Measurements from ENCODE around the gene PCNX2. TPM values are rescaled to one million over a fixed set of nuclear protein-coding genes. Genes with fewer than 3 reads are reported as not detected.
A peak's percentile ranks its signal among the peaks of the same experiment; 100 is the strongest.

PCNX2 gene
- total and polyA plus RNA-seq, 11 donors, result 0.27 to 5.3 (median 1.9) TPM

DNA sequence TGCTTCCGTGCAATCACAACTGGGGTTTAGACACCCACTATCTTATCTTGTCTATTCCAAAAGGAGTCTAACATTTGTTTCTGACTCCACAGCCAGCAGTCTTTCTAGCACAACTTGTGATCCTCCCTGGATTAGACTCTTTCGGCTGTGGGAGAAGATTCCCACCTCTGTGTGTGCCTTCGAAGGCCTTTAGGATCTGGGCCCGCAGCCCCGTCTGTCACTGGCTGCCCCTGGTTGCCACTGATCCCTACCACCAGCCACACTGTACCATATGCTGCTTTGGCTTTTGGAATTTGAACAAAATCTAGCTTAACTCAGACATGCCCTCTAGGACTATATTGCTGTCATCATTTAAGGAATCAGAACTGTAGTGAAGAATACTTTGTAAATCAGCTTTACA is 327.1 kb downstream of the PCNX2 start:
- WGBS, 4 donors, result 70 to 87% (median 76%) methylated on average over 5 of the region's 5 CpGs

DNA sequence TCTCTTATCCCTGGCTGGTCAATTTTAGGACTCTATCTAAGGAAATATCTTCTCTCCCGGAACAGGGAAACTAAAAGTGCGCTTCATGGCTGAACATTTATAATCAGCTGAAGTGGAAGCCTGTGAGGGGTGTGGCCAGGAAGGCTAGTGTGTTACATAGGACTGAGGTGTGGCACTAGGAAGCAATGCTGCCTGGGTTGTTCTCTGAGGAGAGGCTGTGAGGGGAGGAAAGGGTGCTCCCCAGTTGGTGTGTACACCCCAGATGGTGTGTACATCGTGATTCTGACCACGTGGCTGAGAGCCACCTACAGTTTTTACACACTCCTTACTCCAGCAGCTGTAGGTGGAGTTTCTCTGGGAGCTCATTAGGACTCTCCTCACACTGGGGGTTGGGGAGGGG is 328.9 kb downstream of the PCNX2 start:
- peak overlapping the region in 2 of 12 donors; percentile 13 to 18 for H3K27ac ChIP-seq
- H3K4me1 ChIP-seq, result peaks cover 0 to 71% (median 36%) of the 10 kb centered on the region in 12 donors
- DNase-seq (no peak), ATAC-seq (peak in 3 of 4 donors; percentile 21 to 47 (median 23))
- no peak overlapping the region for H3K4me3 ChIP-seq
- WGBS, 4 donors, result 56 to 65% (median 58%) methylated on average over 4 of the region's 4 CpGs
- H3K27me3 ChIP-seq, result no peaks in the 10 kb centered on the region
- TF ChIP-seq, protein P1, sequence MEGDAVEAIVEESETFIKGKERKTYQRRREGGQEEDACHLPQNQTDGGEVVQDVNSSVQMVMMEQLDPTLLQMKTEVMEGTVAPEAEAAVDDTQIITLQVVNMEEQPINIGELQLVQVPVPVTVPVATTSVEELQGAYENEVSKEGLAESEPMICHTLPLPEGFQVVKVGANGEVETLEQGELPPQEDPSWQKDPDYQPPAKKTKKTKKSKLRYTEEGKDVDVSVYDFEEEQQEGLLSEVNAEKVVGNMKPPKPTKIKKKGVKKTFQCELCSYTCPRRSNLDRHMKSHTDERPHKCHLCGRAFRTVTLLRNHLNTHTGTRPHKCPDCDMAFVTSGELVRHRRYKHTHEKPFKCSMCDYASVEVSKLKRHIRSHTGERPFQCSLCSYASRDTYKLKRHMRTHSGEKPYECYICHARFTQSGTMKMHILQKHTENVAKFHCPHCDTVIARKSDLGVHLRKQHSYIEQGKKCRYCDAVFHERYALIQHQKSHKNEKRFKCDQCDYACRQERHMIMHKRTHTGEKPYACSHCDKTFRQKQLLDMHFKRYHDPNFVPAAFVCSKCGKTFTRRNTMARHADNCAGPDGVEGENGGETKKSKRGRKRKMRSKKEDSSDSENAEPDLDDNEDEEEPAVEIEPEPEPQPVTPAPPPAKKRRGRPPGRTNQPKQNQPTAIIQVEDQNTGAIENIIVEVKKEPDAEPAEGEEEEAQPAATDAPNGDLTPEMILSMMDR (IDR thresholded peaks at IDR 0.05), result no peak
- no peak for TF ChIP-seq POLR2A (IDR thresholded peaks at IDR 0.05)
- peaks cover 0 to 39% (median 32%) of the 10 kb centered on the region in 9 donors for H3K36me3 ChIP-seq
- no peaks in the 10 kb centered on the region for H3K9me3 ChIP-seq
- intact Hi-C loops (cut with DNase I), result loop anchor here in 4 of 10 donors (5.0 to 10.0 kb wide), 3 partner anchors 162 to 332 kb away; partner anchors contain the start of genes SIPA1L2 (in 2 of the 4) and MAP10 (in 1 of the 4)

More for the DNA sequence above, 327.1 kb downstream of the PCNX2 start:
- TF ChIP-seq, protein P1 (IDR thresholded peaks at IDR 0.05), result no peak
- TF ChIP-seq POLR2A (IDR thresholded peaks at IDR 0.05), result no peak
- ATAC-seq (no peak), DNase-seq (no peak)
- no peaks in the 10 kb centered on the region for H3K27me3 ChIP-seq
- intact Hi-C loops (cut with DNase I), result loop anchor here in 4 of 10 donors (5.0 to 10.0 kb wide), 3 partner anchors 164 to 334 kb away; partner anchors contain the start of genes SIPA1L2 (in 2 of the 4) and MAP10 (in 1 of the 4)
- H3K4me3 ChIP-seq, result no peak overlapping the region
- no peak overlapping the region for H3K27ac ChIP-seq
- peaks cover 0 to 6% (median 0%) of the 10 kb centered on the region in 12 donors for H3K9me3 ChIP-seq
- H3K4me1 ChIP-seq, result peaks cover 0 to 53% (median 24%) of the 10 kb centered on the region in 12 donors
- H3K36me3 ChIP-seq, result peaks cover 0 to 53% (median 47%) of the 10 kb centered on the region in 9 donors

DNA sequence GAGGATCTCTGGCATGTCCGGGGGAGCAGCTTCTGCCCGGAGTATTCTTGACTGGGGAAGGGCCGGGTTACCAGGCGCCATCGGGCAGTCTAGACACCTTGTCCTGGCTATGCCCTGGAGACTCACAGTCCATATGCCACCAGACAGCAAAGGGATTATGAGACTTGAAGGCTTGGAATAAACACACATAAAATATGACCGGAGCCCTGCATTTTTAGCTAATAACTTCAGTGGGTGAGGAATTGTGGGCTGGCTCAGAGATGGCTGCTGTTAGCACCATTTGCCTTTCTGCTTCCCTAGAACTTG is 329.7 kb downstream of the PCNX2 start:
- Histone ChIP-seq H3K36me3 (peaks cover 0 to 39% (median 28%) of the 10 kb centered on the region in 9 donors), H3K27ac (peak overlapping the region in 5 of 12 donors; percentile 3 to 23 (median 14)), H3K4me1 (peaks cover 0 to 71% (median 36%) of the 10 kb centered on the region in 12 donors), H3K9me3 (no peaks in the 10 kb centered on the region), H3K27me3 (no peaks in the 10 kb centered on the region), H3K4me3 (no peak overlapping the region)
- no peak for TF ChIP-seq POLR2A (IDR thresholded peaks at IDR 0.05)
- TF ChIP-seq, protein P1 (IDR thresholded peaks at IDR 0.05), result no peak
- no peak for DNase-seq
- WGBS, 4 donors, result 62 to 85% (median 71%) methylated on average over 5 to 6 of the region's 6 CpGs
- ATAC-seq, result no peak
- intact Hi-C loops (cut with DNase I), result loop anchor here in 4 of 10 donors (5.0 to 10.0 kb wide), 3 partner anchors 161 to 331 kb away; partner anchors contain the start of genes SIPA1L2 (in 2 of the 4) and MAP10 (in 1 of the 4)

DNA sequence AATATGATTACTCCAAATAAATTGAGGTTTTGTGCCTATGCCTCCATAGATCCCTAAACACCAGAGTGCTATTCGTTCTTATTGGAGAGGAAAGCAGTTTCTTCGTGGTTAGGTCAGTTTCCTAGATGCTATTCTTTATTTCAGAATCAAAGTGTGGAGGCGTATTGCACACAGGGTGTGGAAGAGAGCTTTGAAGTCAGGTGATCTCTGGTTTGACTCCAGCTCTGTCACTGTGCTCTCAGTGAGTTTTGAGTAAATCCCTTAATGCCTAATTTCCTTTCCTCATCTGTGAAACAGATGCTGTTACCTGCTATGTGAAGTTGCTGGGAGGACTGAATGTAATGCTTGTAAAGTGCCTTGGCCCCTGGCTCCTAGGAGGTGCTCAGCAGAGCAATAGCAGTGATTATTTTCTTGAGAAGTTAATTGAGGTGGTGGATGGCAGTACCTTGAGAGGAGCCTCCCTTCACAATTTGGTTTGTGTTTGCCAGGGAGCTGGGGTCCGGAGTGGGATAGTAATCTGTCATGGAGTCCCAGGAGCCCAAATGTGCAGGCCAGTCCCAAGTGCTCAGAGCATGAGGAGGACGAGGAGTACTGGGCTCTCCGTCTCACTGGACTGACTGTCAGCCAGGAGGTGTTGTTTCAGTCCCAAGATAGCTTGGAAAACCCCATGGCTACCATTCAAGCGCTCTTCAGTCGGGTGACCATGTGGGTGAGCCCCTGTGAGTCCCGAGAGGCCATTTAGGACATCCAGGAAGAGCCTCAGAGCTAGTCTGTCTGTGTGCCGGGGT is 330.2 kb downstream of the PCNX2 start:
- DNase-seq, result no peak
- 45 to 70% (median 56%) methylated on average over 9 to 10 of the region's 10 CpGs for WGBS, 4 donors
- TF ChIP-seq, protein P1 (IDR thresholded peaks at IDR 0.05), result no peak
- no peak for TF ChIP-seq POLR2A (IDR thresholded peaks at IDR 0.05)
- peak overlapping the region in 6 of 12 donors; percentile 3 to 26 (median 15) for H3K27ac ChIP-seq
- intact Hi-C loops (cut with DNase I), result loop anchor here in 4 of 10 donors (5.0 to 10.0 kb wide), 3 partner anchors 161 to 331 kb away; partner anchors contain the start of genes SIPA1L2 (in 2 of the 4) and MAP10 (in 1 of the 4)
- peaks cover 0 to 37% (median 22%) of the 10 kb centered on the region in 9 donors for H3K36me3 ChIP-seq
- no peak overlapping the region for H3K4me3 ChIP-seq
- peaks cover 0 to 71% (median 36%) of the 10 kb centered on the region in 12 donors for H3K4me1 ChIP-seq
- H3K9me3 ChIP-seq, result no peaks in the 10 kb centered on the region
- ATAC-seq, result peak in 3 of 4 donors; percentile 40 to 58 (median 48)
- no peaks in the 10 kb centered on the region for H3K27me3 ChIP-seq

All from heart left ventricle (tissue), 16 donors.